HG03066 (cell line): ENCODE measurements around the gene WSB1.

Experiments used
- ATAC-seq: cut with Tn5 transposase; IDR thresholded peaks from one replicate; pipeline ENCODE4 v1.9.1; 2021; ENCODE audit warnings: low read depth; ENCODE audit not compliant: unreplicated experiment

Gene WSB1

DNA sequence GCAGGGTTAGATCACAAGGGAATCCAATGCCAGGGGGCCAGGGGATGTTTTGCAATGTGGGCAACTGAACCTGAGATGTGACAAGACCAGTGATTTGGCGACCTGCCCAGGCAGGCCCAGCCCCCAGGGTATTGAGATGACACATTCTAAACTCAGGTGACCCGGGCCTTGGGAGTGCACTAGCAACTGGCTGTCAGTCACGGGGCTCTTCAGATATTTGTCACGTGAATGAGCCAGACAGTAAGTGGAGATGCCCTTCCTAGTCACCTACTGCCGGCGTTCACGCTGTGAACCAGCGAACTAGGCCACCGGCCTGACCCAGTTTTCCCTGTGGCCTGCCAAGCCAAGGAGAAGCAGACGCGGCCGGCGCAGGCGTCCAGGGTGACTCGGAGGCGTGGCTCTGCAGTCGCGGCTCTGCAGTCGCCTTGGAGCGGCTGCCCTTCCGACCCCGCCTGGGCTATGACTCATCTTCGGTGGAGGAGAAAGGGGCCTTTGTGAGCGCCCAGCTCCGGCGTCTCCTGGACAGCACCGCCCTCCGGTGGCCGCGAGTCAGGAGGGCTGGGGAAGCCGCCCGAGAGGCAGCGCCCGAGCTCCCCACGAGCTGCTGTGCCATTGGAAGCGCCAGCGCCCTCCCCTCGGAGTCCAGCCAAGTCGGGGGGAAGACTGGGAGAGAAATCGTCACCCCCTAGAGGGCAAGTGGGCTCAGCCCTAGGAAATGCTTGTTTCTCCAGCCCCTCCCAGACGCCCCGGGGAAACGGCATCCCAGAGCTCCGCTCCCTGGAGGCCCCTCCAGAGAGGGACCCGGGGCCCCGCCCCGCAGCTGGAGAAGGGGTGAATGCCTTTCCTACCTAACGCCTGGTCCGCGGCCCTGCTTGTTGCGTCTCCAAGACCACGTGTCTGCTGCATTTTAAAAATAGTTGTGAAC, 38.8 kb downstream of the WSB1 start:
- peak; percentile 81 for ATAC-seq

DNA sequence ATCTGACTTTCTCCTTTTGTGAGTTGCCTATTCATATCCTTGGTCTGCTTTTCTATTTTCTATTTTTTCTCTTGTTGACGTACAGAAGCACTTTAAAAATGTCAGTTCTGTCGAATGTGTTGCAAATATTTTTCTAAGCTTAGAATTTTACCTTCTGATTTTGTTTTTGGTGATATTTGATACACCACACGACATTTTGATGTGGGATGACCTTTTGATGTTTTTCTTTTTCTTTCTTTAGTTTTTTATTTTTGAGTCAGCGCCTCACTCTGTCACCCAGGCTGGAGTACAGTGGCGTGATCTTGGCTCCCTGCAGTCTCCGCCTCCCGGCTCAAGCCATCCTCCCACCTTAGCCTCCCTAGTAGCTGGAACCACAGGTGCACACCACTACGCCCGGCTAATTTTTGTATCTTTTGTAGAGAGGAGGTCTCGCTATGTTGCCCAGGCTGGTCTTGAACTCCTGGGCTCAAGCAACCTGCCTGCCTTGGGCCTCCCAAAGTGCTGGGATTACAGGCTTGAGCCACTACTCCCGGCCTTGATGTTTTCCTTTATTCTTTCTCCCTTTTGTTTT, 39.6 kb downstream of the WSB1 start:
- no peak for ATAC-seq

DNA sequence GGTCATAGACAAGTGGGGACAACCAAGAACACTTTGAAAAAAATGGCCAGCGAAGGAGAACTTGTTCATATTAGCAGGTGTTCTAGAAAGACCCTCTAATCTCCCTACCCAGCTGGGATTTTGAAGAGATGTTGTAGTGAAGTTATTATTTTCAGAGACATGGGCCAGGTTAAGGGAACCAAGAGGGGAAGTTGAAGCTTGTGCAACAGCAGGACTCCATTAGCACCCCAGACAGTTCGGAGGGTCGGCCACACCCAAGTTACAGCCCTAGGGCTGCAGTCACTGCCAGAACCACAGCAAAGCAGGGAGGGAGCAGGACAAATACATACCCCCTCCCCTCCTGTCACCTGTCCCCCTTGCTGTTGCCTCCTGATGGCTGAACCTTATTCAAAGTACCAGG, 42.3 kb downstream of the WSB1 start:
- no peak for ATAC-seq

DNA sequence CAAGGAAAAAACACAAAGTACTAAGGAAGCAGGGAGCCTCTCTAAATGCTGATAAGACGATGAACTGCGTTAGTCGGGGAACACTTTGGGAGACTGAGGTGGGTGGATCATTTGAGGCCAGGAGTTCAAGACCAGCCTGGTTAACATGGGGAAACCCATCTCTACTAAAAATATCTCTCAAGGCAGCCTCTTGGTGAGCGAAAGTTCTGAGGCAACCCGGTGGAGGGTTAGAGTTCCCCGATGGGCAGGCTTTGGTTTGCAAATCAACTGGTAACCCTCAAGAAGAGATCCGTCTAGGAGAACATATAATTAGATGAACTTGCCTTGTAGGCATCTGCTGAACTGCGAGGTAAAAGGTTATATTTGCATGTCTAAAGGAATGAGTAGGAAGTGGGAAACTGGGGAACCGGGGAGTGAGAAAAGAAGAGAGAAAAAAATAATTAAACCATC, 44.6 kb downstream of the WSB1 start:
- ATAC-seq: peak; percentile 53

DNA sequence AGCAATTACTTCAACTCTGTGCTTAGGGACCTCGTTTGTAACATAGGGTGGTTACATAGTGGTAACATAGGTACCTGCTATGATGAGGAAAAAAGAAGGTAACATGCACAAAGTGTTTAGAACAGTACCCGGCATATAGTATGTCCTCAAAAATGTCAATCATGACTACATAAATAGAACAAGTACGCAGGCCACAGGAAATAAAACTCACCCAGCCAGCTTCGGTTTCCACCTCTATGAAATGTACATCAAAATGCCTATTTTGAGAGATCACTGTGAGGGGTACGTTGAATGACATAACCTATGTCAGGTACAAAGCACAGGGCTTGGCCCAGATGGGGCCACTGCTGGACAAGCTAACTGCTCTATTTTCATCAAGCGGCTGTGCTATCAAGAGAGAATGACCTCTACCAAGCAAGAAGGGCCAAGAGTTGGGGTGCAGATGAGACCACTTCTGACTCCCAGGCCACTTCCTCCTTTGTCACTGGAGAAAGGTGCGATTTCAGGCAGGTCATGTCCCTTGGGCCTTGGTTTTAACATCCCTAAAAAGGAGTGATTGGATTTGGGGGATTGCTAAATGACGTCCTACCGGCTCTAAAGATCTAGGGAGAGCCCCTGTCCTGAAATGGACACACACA, 45.4 kb downstream of the WSB1 start:
- ATAC-seq: peak; percentile 50

DNA sequence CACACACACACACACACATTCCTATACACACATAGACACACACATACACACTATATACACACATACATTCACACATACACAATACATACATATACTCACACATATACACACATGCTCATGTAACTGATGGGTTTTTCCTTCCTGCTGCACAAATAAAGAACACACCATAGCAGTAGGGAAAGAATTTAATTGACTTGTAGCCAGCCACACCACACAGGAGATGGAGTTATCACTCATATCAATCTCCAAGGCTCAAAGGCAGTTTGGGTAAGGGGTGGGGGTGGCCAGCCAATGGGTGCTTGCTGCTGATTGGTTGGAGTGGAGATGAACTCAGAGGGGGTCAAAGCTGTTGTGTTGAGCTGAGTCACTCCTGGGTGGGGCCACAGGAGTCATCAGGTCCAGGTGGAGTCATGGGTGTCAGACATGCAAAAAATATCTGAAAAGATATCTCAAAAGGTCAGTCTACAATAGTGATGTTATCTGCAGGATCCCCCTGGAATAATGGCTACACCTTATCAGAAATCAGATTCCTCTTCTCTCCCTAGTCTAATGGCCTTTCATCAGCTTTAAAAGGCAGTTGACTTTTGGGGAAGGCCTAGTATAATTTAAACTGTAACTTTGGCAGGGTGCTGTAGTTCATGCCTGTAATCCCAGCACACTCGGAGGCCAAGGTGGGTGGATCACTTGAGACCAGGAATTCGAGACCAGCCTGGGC, 46.1 kb downstream of the WSB1 start:
- ATAC-seq: no peak

DNA sequence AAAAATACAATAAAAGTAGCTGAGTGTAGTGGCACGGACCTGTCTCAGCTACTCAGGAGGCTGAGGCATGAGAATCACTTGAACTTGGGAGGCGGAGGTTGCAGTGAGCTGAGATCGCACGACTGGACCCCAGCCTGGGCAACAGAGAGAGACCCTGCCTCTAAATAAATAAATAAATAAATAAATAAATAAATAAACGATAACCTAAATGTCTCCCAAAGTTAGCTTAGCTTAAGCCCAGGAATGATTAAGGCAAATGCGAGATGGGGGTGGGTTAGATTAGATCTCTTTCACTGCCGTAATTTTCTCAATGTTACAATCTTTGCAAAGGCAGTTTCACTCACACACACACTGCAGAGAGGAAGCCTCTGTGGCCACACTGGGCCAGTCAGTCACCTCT, 46.7 kb downstream of the WSB1 start:
- ATAC-seq: no peak

DNA sequence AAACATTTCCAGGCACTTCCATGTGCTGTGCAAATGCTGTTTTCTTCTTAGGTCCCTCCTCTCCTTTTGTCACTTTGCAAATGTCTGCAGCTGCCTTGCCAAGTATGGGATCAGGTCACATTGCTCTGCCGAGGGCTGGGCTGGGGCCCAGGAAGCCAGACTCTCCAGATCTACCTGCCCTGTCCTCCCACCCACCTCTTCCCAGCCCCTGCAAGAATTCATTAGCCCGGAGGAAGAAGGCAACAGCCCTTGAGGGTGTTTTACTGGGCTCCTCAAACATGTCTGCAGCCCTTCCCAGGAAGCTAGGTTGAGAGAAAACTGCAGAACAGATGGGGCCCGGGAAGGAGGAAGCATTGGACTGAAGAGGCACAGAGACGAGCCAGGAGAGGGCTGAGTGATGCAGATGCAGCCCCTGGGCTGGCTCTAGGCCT, 47.1 kb downstream of the WSB1 start:
- no peak for ATAC-seq

DNA sequence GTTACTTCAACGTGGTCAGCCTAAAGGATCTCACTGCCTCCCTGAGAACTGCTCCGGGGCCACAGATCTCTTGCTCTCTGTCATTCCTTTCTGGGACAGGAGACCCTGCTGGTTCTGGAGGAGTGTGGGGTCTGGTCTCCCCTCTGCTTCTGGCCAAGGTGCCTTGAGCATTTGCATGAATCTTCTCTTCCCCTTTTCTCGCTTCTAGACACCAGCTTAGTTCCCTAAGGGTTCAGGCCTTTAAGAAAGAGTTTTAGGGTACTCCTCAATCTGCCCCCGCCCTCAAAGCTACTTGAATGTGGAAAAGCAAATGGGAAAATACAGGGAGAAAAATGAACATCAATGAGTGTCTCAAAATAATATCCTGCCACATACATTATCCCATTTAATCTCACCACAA, 48.1 kb downstream of the WSB1 start:
- no peak for ATAC-seq

DNA sequence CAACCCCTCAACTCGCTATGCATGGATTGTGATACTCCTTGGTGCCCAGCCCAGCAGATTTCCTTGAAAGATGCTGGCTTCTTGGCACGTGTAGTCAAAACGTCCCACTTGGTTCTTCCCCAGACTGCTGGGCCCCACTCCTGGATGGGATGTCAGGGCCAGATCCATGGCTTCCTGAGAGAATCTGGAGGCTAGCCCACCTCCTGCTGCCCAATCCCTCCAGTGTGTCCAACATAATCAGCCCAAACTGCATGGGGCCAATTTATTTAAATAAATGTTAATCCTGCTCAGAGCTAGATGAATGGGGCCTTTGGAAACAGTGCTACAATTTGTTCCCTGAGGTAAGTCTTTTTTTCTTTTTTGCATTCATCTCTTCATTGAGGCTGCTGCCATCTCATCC, 49.4 kb downstream of the WSB1 start:
- ATAC-seq: no peak

DNA sequence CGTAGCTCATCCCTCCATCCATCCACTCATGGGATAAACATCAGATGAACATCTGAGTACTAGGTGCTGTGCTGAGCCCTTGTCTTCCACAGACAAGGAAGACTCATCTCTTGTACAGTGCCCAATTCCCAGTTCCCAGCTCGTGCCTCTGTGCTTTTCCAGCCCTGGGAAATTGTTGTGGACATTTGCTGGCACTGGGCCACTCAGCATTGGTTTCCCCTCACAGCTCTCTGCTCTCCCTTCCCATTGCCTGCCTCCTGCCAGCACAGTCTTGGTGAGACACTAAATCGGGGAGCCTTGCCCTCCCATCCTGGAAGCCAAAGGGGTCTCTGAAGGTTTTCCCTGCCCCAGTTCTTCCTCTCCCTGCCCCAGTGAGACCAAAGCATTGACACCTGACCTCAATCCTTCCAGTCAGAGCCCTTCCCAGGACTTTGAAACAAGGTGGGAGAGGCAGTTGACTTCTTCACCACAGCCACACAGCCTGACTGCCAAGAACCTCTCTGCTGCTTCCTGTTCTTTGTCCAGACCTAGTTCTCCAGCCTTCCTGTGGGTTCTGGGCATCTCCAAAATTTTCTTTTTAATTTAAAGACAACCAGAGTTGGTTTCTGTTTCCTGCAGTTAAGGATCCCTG, 50.2 kb downstream of the WSB1 start:
- ATAC-seq: no peak

DNA sequence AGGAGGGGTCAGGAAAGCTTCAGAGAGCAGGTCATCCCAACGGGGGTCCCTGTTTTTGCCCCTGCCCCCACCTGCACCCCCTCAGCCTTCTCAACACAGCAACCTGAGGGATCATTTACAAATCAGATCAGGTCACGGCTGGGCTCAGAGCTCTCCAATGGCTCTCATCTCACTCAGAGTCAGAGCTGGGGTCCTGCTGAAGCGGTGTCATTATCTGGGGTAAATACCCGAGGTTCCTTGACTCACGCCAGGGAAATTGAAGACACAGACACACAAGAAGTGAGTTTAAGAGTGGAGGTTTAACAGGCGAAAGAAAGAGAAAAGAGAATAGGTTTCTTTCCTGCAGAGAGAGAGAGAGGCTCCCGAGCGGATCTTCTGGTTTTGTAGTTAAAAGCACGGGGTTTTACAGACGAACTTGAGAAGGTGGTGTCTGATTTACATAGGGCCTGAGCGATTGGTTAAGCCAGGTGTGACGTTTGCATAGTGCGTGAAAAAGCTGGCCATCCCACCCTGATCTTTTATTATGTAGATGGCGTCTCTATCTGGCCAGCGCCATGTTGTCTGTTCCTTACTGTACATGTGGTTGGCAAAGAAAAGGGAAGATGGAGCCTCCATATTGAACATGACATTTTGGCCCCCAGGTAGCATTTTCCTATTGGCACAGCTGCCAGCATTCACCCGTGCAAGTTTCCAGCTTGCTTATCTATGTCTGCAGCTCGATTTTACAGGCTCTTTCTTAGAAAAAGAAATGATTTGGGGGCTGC, 51.4 kb downstream of the WSB1 start:
- no peak for ATAC-seq

DNA sequence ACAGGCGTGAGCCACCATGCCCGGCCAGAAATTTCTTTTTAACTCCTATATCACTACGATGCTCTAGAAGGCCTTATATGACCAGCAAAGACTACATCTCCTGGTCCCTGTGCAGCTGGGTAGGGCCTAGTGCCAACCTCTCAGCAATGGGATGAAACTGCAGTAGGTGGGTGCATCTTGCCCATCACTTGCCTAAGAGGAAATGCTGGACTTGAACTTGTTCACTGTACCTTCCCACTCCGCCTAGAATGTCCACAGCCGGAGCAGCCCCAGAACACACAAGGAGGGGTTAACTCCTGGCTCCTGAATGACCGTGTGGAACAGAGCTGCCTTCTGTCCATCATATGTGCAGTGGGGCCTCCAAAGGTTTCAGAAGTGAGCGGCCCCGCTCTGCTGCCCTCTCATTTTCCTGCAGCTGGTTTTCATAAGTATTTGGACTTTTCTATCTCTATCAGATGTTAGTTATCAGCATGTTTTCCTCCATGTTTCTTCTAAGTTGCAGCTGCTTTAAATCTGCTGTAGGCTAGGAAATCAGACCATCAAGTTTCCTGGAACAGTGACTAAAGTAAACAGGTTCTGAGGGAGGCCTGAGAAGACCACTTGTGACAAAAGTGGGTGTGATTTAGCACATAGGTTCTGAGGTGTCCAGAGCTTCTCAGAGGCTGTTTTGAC, 52.5 kb downstream of the WSB1 start:
- no peak for ATAC-seq

DNA sequence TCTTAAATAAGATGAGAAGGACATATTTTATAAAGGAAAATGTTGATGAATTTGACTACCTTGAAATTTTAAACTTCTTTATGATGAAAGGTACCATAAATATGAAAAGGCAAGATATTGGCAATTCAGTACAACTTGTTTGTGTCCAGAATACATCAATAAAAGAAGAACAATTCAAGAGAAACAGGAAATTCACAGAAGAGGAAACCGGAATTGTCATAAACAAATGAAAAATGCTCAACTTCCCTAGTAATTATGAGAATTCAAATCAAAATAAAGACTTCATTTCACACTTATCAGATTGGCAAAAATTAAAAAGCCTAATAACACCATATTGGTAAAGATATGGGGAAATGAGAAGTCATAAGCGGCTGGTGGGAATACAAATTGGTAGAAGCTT, 54.3 kb downstream of the WSB1 start:
- ATAC-seq: no peak

DNA sequence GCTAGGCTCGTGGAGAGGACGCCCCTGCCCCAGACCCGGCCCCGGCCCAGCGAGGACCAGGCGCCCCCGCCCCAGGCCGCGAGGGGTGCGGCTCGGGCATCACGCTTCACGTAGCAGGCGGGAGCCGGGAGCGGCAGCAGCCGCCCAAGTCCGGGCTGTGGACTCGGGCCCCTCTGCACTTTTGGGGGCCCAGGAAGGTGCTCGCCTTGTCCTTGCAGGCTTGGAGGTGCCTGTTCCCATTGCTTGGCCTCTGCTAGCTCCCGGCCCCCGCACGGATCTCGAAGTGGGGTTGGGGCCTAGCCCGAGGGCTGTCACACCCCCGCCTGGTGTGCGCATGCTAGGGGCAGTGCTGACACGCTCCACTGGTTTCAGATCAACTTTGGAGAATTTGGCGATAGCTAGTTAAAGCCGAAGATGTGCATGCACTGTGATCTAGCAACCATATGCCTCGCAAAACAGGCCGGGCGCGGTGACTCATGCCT, 55.7 kb downstream of the WSB1 start:
- no peak for ATAC-seq

DNA sequence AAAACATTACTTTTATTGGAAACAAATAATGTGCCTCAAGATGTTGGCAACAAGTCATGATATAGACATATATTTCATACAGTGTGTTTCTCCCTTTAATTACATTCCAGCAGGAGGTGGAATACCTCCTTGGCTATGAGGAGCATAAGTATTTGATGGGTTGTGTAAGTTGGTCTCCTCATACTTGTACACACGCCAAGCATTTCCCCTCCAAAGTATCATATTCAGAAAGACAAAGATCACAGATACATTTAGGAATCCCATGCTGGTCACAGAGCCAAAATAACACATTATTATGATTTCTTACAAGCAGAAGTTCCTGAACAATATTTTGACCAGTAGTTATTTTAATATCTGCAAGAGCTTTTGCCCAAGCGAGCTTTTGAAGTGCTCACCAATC, 57.8 kb downstream of the WSB1 start:
- no peak for ATAC-seq

DNA sequence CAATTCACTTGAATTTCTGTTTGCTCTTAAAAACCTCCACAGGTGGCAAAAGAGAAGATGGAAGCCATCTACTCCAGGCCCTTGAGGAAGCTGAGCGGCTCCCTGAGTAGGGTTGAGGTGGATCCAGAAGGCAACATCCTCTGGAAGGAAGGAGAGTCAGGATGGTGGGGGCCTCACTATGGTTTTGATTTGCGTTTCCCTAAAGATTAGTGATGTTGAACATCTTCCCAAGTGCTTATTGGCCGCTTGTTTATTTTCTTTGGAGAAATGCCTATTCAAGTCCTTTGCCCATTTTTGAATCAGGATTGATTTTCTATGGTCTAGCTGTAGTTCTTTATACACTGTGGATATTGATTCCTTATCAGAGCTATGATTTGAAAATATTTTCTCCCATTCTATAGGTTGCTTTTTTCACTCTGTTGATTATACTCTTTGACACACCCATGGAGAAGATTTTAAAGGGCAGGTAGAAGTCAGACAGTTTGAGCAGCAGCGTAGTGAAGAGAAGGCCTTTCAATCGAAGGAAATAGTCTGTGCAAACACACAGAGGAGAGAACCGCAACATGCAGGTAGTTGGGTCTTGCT, 58.6 kb downstream of the WSB1 start:
- ATAC-seq: no peak

DNA sequence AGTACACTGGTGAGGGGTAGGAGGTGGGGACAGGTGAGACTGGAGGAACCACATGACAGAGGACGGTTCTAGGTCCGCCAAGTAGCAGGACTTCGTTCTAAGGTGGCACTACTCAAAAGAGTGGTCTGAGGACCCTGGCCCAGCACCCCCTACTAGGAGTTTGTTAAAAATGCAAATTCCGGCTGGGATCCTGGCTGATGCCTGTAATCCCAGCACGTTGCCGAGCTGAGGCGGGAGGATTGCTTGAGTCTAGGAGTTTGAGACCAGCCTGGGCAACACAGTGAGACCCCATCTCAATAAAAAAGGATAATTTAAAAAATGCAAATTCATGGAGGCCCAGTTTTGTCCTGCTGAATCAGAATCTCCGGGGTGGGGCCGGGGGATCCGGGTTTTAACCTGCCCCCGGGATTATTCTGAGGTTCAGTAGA, 59.1 kb downstream of the WSB1 start:
- no peak for ATAC-seq
